ENCODE data around the gene LNX2.
A peak's percentile ranks its signal among the peaks of the same experiment; 100 is the strongest.
"Not testable (repeated sequence)": the region's sequence is repeated elsewhere in the genome, so short reads cannot be mapped to it uniquely, and the experiment has no call there.

LNX2 gene

GRCh38 chr13:27636589-27637288 is 16.4 kb upstream of the LNX2 start:
- DNase-seq = no peak

- no peak for DNase-seq
Measured at GRCh38 chr13:27635266-27635665, 14.9 kb upstream of the LNX2 start.

GRCh38 chr13:27634791-27635190 is 14.5 kb upstream of the LNX2 start:
- no peak for DNase-seq

GRCh38 chr13:27634231-27634630 is 13.9 kb upstream of the LNX2 start:
- DNase-seq = no peak

GRCh38 chr13:27632648-27633047 is 12.3 kb upstream of the LNX2 start:
- no peak for DNase-seq

- DNase-seq = no peak
Measured at GRCh38 chr13:27632214-27632613, 11.9 kb upstream of the LNX2 start.

GRCh38 chr13:27631665-27632064 is 11.3 kb upstream of the LNX2 start:
- DNase-seq = no peak

- no peak for DNase-seq
Measured at GRCh38 chr13:27631156-27631555, 10.8 kb upstream of the LNX2 start.

GRCh38 chr13:27628766-27629165 is 8.4 kb upstream of the LNX2 start:
- DNase-seq = not testable (repeated sequence)

GRCh38 chr13:27628081-27628480 is 7.8 kb upstream of the LNX2 start:
- DNase-seq = no peak

- no peak for DNase-seq
Measured at GRCh38 chr13:27627380-27627779, 7.1 kb upstream of the LNX2 start.

- no peak for DNase-seq
Measured at GRCh38 chr13:27625839-27626238, 5.5 kb upstream of the LNX2 start.

GRCh38 chr13:27624071-27624470 is 3.7 kb upstream of the LNX2 start:
- no peak for DNase-seq

- DNase-seq = no peak
Measured at GRCh38 chr13:27622881-27623280, 2.6 kb upstream of the LNX2 start.

GRCh38 chr13:27622102-27622820 is 1.9 kb upstream of the LNX2 start:
- DNase-seq = no peak

- peak; percentile 80 to 83 for DNase-seq
Measured at GRCh38 chr13:27621366-27622101, 1.2 kb upstream of the LNX2 start, which contains the start of gene POLR1D. Gene POLR1D (plus strand): TSS chr13:27621892. CDS start chr13:27621984, 92 bp downstream.

GRCh38 chr13:27621116-27621365 is 712 bp upstream of the LNX2 start:
- DNase-seq = no peak

GRCh38 chr13:27619728-27620376 is 477 bp downstream of the LNX2 start:
- DNase-seq = peak in 1 of 2 donors; percentile 29

- no peak for DNase-seq
Measured at GRCh38 chr13:27619093-27619727, 1.1 kb downstream of the LNX2 start.

GRCh38 chr13:27617881-27618321 is 2.4 kb downstream of the LNX2 start:
- DNase-seq = no peak

- DNase-seq = no peak
Measured at GRCh38 chr13:27613628-27614027, 6.7 kb downstream of the LNX2 start.

GRCh38 chr13:27607125-27607524 is 13.2 kb downstream of the LNX2 start:
- DNase-seq = no peak

- no peak for DNase-seq
Measured at GRCh38 chr13:27605610-27606200, 14.6 kb downstream of the LNX2 start.

All from activated CD4-positive, alpha-beta T cell treated with anti-CD3 and anti-CD28 coated beads for 4 hours (primary cell).